H1 (cell line): ENCODE data around the gene C14orf132. TPM values are rescaled to one million over a fixed set of nuclear protein-coding genes. Genes with fewer than 3 reads are reported as not detected.

Experiments
- CTCF ChIA-PET: fragments of 300-600 bp; sonication (Branson Sonifier 250); formaldehyde crosslinking; loops from one replicate; lab custom pipeline; 2021; ENCODE audit not compliant: partially characterized antibody; lab: Charles Lee
- POLR2A ChIA-PET: fragments of 300-600 bp; sonication (Branson Sonifier 250); formaldehyde crosslinking; loops from one replicate; lab custom pipeline; 2021; ENCODE audit warnings: inconsistent platforms; ENCODE audit not compliant: partially characterized antibody; lab: Charles Lee
- DNase-seq, 2 experiments: peaks; one replicate each; pipeline versions ENCODE4 v3.0.0 to v3.0.0-alpha.2; 2010 to 2022; ENCODE audit warnings: low spot score in 2 of 2, low read depth in 1 of 2, mixed read lengths in 1 of 2
- FAIRE-seq: peaks from 2 replicates; lab custom pipeline; 2011; peaks lifted over from hg19 to GRCh38; lab: Jason Lieb, UNC
- H2AFZ ChIP-seq: 2 replicates; pipeline ENCODE4 v1.8.1; 2012; ENCODE audit warnings: low read length, inconsistent platforms
- H2AK5ac ChIP-seq: 2 replicates; pipeline ENCODE4 v1.6.1; 2013; ENCODE audit warnings: low read depth, low read length
- H2BK120ac ChIP-seq: replicated peaks from 2 replicates; pipeline ENCODE3; 2013; ENCODE audit warnings: low read depth, low read length, inconsistent platforms
- H2BK12ac ChIP-seq: 2 replicates; pipeline ENCODE4 v1.6.1; 2013; ENCODE audit warnings: low read depth, low read length
- H2BK15ac ChIP-seq: 2 replicates; pipeline ENCODE4 v1.6.1; 2013; ENCODE audit warnings: low read length
- H2BK20ac ChIP-seq: 2 replicates; pipeline ENCODE4 v1.6.1; 2013; ENCODE audit warnings: low read length
- H2BK5ac ChIP-seq: 2 replicates; pipeline ENCODE4 v1.6.1; 2013; ENCODE audit warnings: low read depth, low read length
- H3K14ac ChIP-seq: 2 replicates; pipeline ENCODE4 v1.6.1; 2013; ENCODE audit warnings: inconsistent platforms; ENCODE audit not compliant: insufficient read length
- H3K18ac ChIP-seq: 2 replicates; pipeline ENCODE4 v1.6.1; 2013; ENCODE audit warnings: low read length; ENCODE audit errors: extremely low read depth
- H3K23ac ChIP-seq: 2 replicates; pipeline ENCODE4 v1.6.1; 2013; ENCODE audit warnings: inconsistent platforms; ENCODE audit not compliant: insufficient read length
- H3K23me2 ChIP-seq: 2 replicates; pipeline ENCODE4 v1.6.1; 2013; ENCODE audit warnings: low read depth, low read length
- H3K27ac ChIP-seq: 2 replicates; pipeline ENCODE4 v1.6.1; 2011; ENCODE audit warnings: low read depth, low read length, inconsistent platforms
- H3K27me3 ChIP-seq, 4 experiments: replicated peaks in 1 of 4; 1 replicate in 1 of 4; 2 replicates in 3 of 4; pipeline versions ENCODE4 v1.6.1 to v1.8.1; 2011 to 2013; ENCODE audit warnings: low read length in 3 of 4, mild to moderate bottlenecking in 3 of 4, inconsistent platforms in 2 of 4, mixed read lengths in 2 of 4, moderate library complexity in 1 of 4; ENCODE audit not compliant: control insufficient read depth in 3 of 4, insufficient read depth in 3 of 4; ENCODE audit errors: extremely low read depth in 1 of 4
- H3K36me3 ChIP-seq, 4 experiments: 2 replicates each; pipeline versions ENCODE4 v1.6.1 to v1.8.1; 2011 to 2013; ENCODE audit warnings: mild to moderate bottlenecking in 4 of 4, low read length in 3 of 4, moderate library complexity in 2 of 4, control low read depth in 1 of 4, inconsistent platforms in 1 of 4; ENCODE audit not compliant: insufficient read depth in 4 of 4, control insufficient read depth in 2 of 4
- H3K4ac ChIP-seq: replicated peaks from 2 replicates; pipeline ENCODE3; 2013; ENCODE audit warnings: low read length, low read depth, mixed read lengths, inconsistent platforms; ENCODE audit not compliant: insufficient read length
- H3K4me1 ChIP-seq, 4 experiments: replicated peaks in 1 of 4; 1 replicate in 1 of 4; 2 replicates in 3 of 4; pipeline versions ENCODE4 v1.6.1 to v1.8.1; 2011 to 2013; ENCODE audit warnings: low read length in 3 of 4, inconsistent platforms in 2 of 4, mixed read lengths in 1 of 4; ENCODE audit not compliant: insufficient read depth in 4 of 4, control insufficient read depth in 3 of 4
- H3K4me2 ChIP-seq, 2 experiments: 2 replicates each; pipeline versions ENCODE4 v1.6.1 to v1.8.1; 2011 to 2013; ENCODE audit warnings: low read depth in 2 of 2, low read length in 2 of 2, control low read depth in 1 of 2, inconsistent platforms in 1 of 2, mild to moderate bottlenecking in 1 of 2; ENCODE audit not compliant: insufficient read depth in 1 of 2
- H3K4me3 ChIP-seq, 4 experiments: fragments of 200-600, 300-600 bp in 1 of 4; sonication (generic), shearing (Covaris generic), sonication (Bioruptor Twin) in 1 of 4; 2 replicates each; pipeline versions ENCODE4 v1.5.1 to v1.8.1; 2011 to 2016; ENCODE audit warnings: low read length in 4 of 4, low read depth in 3 of 4, control low read depth in 2 of 4, inconsistent platforms in 2 of 4, mild to moderate bottlenecking in 2 of 4, mixed read lengths in 1 of 4, moderate library complexity in 1 of 4; ENCODE audit not compliant: insufficient read depth in 2 of 4; ENCODE audit errors: extremely low read depth in 1 of 4
- H3K56ac ChIP-seq: replicated peaks from 2 replicates; pipeline ENCODE3; 2013; ENCODE audit warnings: low read depth, mild to moderate bottlenecking, mixed read lengths, low read length, inconsistent platforms; ENCODE audit not compliant: insufficient read length
- H3K79me1 ChIP-seq: 2 replicates; pipeline ENCODE4 v1.6.1; 2013; ENCODE audit warnings: low read depth, low read length, control low read depth
- H3K79me2 ChIP-seq, 2 experiments: 2 replicates each; pipeline versions ENCODE4 v1.6.1 to v1.8.1; 2012 to 2013; ENCODE audit warnings: low read length in 2 of 2, mild to moderate bottlenecking in 2 of 2, inconsistent platforms in 1 of 2; ENCODE audit not compliant: insufficient read depth in 2 of 2, control insufficient read depth in 1 of 2
- H3K9ac ChIP-seq, 4 experiments: replicated peaks in 1 of 4; 1 replicate in 1 of 4; 2 replicates in 3 of 4; pipeline versions ENCODE4 v1.6.1 to v1.8.1; 2011 to 2013; ENCODE audit warnings: low read depth in 3 of 4, low read length in 3 of 4, control low read depth in 2 of 4, mild to moderate bottlenecking in 2 of 4, moderate library complexity in 2 of 4, inconsistent platforms in 1 of 4; ENCODE audit errors: extremely low read depth in 1 of 4
- H3K9me3 ChIP-seq, 2 experiments: 2 replicates each; pipeline versions ENCODE4 v1.6.1 to v1.8.1; 2012 to 2013; ENCODE audit warnings: mild to moderate bottlenecking in 2 of 2, moderate library complexity in 2 of 2, control low read depth in 1 of 2, inconsistent platforms in 1 of 2, low read depth in 1 of 2, low read length in 1 of 2, mixed read lengths in 1 of 2; ENCODE audit not compliant: insufficient read depth in 2 of 2
- H4K20me1 ChIP-seq, 2 experiments: replicated peaks in 1 of 2; 2 replicates each; pipeline versions ENCODE3 to v1.8.1; 2011 to 2013; ENCODE audit warnings: inconsistent platforms in 2 of 2, low read length in 2 of 2, mild to moderate bottlenecking in 1 of 2; ENCODE audit not compliant: insufficient read depth in 2 of 2, control insufficient read depth in 1 of 2
- H4K5ac ChIP-seq: 2 replicates; pipeline ENCODE4 v1.6.1; 2013; ENCODE audit warnings: low read length, low read depth, mixed read lengths, inconsistent platforms; ENCODE audit not compliant: insufficient read length
- H4K8ac ChIP-seq: 2 replicates; pipeline ENCODE4 v1.8.0; 2013; ENCODE audit warnings: mild to moderate bottlenecking, moderate library complexity, low read length, inconsistent platforms; ENCODE audit not compliant: insufficient read depth; ENCODE audit errors: extremely low read depth
- H4K91ac ChIP-seq: replicated peaks from 2 replicates; pipeline ENCODE3; 2013; ENCODE audit warnings: low read length, mixed read lengths, inconsistent platforms; ENCODE audit not compliant: insufficient read length
- BCL11A ChIP-seq, 2 experiments: IDR thresholded peaks; one replicate each; pipeline ENCODE4 v1.6.1; 2011; ENCODE audit warnings: low read depth in 2 of 2, low read length in 2 of 2, mild to moderate bottlenecking in 2 of 2
- HDAC2 ChIP-seq, 2 experiments: fragments of 300-600 bp in 1 of 2; sonication (generic) in 1 of 2; IDR thresholded peaks; 2 replicates each; pipeline ENCODE4 v1.6.1; 2011 to 2012; ENCODE audit warnings: low read depth in 2 of 2, low read length in 2 of 2, mild to moderate bottlenecking in 2 of 2, moderate library complexity in 2 of 2, borderline replicate concordance in 1 of 2, inconsistent platforms in 1 of 2
- NRF1 ChIP-seq: IDR thresholded peaks from 2 replicates; pipeline ENCODE4 v1.6.1; 2011; ENCODE audit warnings: mild to moderate bottlenecking, low read depth, low read length, improper control_type of control experiment
- TBP ChIP-seq: IDR thresholded peaks from 2 replicates; pipeline ENCODE4 v1.6.1; 2011; ENCODE audit warnings: low read depth, low read length, improper control_type of control experiment
- WGBS, 2 experiments: shearing (Covaris generic) in 1 of 2; methylation state at CpG; one replicate each; pipeline versions ENCODE4 v1.1.6 to v1.1.7; 2013 to 2015; ENCODE audit warnings: low lambda C conversion rate in 2 of 2, mixed read lengths in 2 of 2, inconsistent platforms in 1 of 2, low coverage in 1 of 2, missing lambda C conversion rate in 1 of 2; ENCODE audit not compliant: insufficient replicate concordance in 2 of 2, insufficient coverage in 1 of 2, insufficient read length in 1 of 2; ENCODE audit errors: extremely low coverage in 1 of 2, missing lambda C conversion rate in 1 of 2; 5-methylcytosine and 5-hydroxymethylcytosine counted together
- polyA plus RNA-seq, 7 experiments: library from polyadenylated mRNA; depleted of rRNA in 3 of 7; stranded (reverse) in 5 of 7; unstranded in 2 of 7; fragments of >200 nt in 5 of 7; fragments of 200-250 nt in 2 of 7; gene quantifications; 1 replicate in 5 of 7; 2 replicates in 1 of 7; 4 replicates in 1 of 7; pipeline versions ENCODE4 v1.2.1 to v1.2.3, GENCODE V29; 2011 to 2013; ENCODE audit warnings: missing spikeins in 2 of 7, mixed read lengths in 2 of 7
- total RNA-seq: library from RNA; stranded (reverse); fragmentation: NEBNext Ultra II Directional; extraction: Animal tissue kit (Norgen Biotek cat#: 25700); gene quantifications from 2 replicates; pipeline ENCODE4 v1.2.1, GENCODE V29; 2021

Gene C14orf132
- total and polyA plus RNA-seq, 2 of the 8 experiments (the other 6 are each of a cell fraction or from before 2014, with no cell fraction given) = 11.7 to 32.5 TPM

- Histone ChIP-seq H3K9ac (no peak overlapping the region), H3K79me1 (no peaks in the 10 kb centered on the region), H3K9me3 (no peaks in the 10 kb centered on the region), H2BK120ac (no peak overlapping the region), H4K5ac (no peak overlapping the region), H3K23ac (no peak overlapping the region), H3K4me3 (no peak overlapping the region), H2BK15ac (no peak overlapping the region), H4K8ac (no peak overlapping the region), H2AFZ (peak overlapping the region; percentile 38; the same call in 1 of the 2 replicates), H3K18ac (no peak overlapping the region), H3K4me1 (no peaks in the 10 kb centered on the region), H2BK20ac (no peak overlapping the region), H3K27ac (no peak overlapping the region), H4K91ac (no peak overlapping the region), H3K79me2 (no peaks in the 10 kb centered on the region), H3K27me3 (peaks cover 0 to 2% (median 0%) of the 10 kb centered on the region in 4 experiments; a peak in 1 of 7 replicates), H3K4me2 (no peak overlapping the region), H2BK5ac (no peak overlapping the region), H3K4ac (no peak overlapping the region), H2BK12ac (no peak overlapping the region), H3K23me2 (no peaks in the 10 kb centered on the region), H3K36me3 (no peaks in the 10 kb centered on the region), H4K20me1 (no peaks in the 10 kb centered on the region), H3K14ac (no peak overlapping the region), H2AK5ac (no peak overlapping the region), H3K56ac (no peak overlapping the region)
- no peak for TF ChIP-seq NRF1
- no peak for TF ChIP-seq HDAC2 (IDR thresholded peaks at IDR 0.05; ENCODE audit: borderline replicate concordance in 1 of 2, low read depth in 2 of 2, low read length in 2 of 2)
- no peak for TF ChIP-seq TBP
- TF ChIP-seq BCL11A (IDR thresholded peaks at IDR 0.05; ENCODE audit: low read depth in 2 of 2, low read length in 2 of 2) = no peak
- FAIRE-seq = no peak
- ChIA-PET CTCF (interaction anchor here (0.7 to 2.8 kb wide), 3 partner anchors 21 to 1011 kb away, joined by 3 to 13 read pairs (median 4); no protein-coding TSS in a partner anchor), POLR2A (no interaction called here)
- WGBS, 2 experiments = 85% methylated on average over 6 of the region's 6 CpGs; no CpG with 5 or more reads in 1 of the 2 experiments
- no peak for DNase-seq
These were observed 83.3 kb downstream of the C14orf132 start for GRCh38 chr14:96122496-96122895.
